ENCODE measurements around the gene SPPL2B. TPM values are rescaled to one million over a fixed set of nuclear protein-coding genes. Genes with fewer than 3 reads are reported as not detected.

Gene SPPL2B
- total and polyA plus RNA-seq, 8 donors: 36.4 to 226 (median 52.8) TPM

DNA sequence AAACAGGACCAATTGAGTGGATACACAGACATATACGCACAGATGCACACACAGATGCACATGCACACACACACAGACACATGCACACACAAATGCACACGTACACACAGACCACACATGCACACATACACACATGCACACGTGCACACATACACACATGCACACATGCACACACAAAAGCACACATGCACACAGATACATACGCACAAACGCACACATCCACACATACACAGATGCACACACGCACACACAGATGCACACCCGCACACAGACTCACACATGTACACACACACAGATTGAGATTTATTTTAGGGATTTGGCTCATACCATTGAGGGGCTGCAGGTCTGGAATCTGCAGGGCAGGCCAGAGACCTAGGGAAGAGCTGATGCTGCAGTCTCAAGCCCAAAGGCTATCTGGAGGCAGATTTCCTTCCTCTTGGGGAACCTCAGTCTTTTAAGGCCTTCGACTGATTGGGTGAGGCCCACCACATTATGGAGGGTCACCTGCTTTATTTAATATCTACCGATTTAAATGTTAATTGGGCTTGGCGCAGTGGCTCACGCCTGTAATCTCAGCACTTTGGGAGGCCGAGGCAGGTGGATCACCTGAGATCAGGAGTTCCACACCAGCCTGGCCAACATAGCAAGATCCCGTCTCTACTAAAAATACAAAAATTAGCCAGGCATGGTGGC lies 54.2 kb downstream of the SPPL2B start:
- H3K27me3 ChIP-seq: no peaks in the 10 kb centered on the region
- ATAC-seq (no peak), DNase-seq (no peak), FAIRE-seq (no peak)
- WGBS, 2 donors: 83 to 84% methylated on average over 13 of the region's 13 CpGs
- H3K36me3 ChIP-seq: no peaks in the 10 kb centered on the region
- no peaks in the 10 kb centered on the region for H3K9me3 ChIP-seq
- H3K27ac ChIP-seq: no peak overlapping the region
- no peaks in the 10 kb centered on the region for H3K4me1 ChIP-seq
- intact Hi-C loops (cut with DNase I): no loop called here
- no peak overlapping the region for H3K4me3 ChIP-seq
- TF ChIP-seq, protein P1, sequence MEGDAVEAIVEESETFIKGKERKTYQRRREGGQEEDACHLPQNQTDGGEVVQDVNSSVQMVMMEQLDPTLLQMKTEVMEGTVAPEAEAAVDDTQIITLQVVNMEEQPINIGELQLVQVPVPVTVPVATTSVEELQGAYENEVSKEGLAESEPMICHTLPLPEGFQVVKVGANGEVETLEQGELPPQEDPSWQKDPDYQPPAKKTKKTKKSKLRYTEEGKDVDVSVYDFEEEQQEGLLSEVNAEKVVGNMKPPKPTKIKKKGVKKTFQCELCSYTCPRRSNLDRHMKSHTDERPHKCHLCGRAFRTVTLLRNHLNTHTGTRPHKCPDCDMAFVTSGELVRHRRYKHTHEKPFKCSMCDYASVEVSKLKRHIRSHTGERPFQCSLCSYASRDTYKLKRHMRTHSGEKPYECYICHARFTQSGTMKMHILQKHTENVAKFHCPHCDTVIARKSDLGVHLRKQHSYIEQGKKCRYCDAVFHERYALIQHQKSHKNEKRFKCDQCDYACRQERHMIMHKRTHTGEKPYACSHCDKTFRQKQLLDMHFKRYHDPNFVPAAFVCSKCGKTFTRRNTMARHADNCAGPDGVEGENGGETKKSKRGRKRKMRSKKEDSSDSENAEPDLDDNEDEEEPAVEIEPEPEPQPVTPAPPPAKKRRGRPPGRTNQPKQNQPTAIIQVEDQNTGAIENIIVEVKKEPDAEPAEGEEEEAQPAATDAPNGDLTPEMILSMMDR (IDR thresholded peaks at IDR 0.05): no peak

DNA sequence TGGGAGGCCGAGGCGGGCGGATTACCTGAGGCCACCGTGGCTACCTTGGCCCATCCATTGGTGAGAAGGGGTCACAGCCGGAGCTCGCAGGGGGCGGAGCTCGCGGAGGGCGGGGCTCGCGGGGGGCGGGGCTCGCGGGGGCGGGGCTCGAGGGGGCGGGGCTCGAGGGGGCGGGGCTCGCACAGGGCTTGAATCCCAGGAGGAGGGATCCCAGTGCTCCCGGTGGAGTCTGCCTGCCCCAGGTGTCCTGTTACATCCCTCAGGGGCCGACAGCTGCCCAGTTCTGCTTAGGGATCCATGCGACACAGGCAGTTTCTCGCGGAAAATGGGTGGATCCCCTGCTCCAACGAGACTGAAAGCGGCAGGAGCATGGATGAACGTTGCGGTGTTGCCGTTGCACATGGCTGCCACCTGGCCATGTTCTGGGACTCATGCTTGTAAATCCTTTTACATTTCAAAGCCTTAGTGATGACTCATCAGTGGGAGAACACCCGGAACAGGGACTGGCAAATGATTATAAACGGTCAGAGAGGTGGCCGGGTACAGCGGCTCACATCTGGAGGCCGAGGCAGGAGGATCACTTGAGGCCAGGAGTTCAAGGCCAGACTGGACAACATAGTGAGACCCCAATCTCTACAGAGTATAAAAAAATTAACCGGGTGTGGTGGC lies 56.7 kb downstream of the SPPL2B start:
- TF ChIP-seq, protein P1 (IDR thresholded peaks at IDR 0.05): no peak
- intact Hi-C loops (cut with DNase I): loop anchor here in 1 of 3 donors (5.0 kb wide), 1 partner anchor 108 kb away; no protein-coding TSS in a partner anchor
- Histone ChIP-seq H3K36me3 (no peaks in the 10 kb centered on the region), H3K4me1 (no peaks in the 10 kb centered on the region), H3K9me3 (no peaks in the 10 kb centered on the region), H3K4me3 (peak overlapping the region in 1 of 4 donors; percentile 17), H3K27ac (no peak overlapping the region), H3K27me3 (no peaks in the 10 kb centered on the region)
- FAIRE-seq (no peak), ATAC-seq (peak; percentile 74 to 81 (median 78)), DNase-seq (peak in 5 of 6 donors; percentile 23 to 67 (median 52))
- WGBS, 2 donors: 23 to 25% methylated on average over 25 to 37 of the region's 37 CpGs

DNA sequence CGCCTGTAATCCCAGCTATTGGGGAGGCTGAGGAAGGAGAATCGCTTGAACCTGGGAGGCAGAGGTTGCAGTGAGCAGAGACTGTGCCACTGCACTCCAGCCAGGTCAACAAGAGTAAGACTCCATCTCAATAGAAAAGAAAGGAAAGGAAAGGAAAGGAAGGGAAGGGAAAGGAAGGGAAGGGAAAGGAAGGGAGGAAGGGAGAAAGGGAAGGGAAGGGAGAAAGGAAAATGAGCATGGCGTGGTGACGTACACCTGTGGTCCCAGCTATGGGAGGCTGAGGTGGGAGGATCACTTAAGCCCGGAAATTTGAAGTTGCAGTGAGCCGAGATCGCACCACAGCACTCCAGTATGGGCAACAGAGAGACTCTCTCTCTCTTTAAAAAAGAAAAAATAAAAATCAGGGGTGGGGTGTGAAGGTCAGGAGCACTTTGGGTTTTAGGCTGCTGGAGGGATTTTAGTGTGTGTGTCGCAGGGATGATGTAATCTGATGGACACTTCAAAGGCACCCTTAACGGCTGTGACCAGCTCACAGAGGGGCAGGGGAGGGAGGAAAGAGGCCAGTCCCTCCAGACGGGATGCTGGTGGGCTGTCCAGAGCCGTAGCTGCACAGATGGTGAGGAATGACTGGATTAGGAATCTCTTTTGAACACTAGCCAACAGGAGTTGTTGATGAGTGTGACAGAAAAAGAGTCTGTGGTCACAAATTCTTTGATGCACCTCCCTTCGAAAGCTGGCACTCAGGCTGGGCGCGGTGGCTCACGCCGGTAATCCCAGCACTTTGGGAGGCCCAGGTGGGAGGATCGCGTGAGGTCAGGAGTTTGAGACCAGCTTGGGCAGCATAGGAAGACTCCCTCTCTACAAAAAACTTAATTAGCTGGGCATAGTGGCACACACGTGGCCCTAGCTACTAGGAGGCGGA lies 59.1 kb downstream of the SPPL2B start:
- ATAC-seq (no peak), FAIRE-seq (no peak), DNase-seq (no peak)
- intact Hi-C loops (cut with DNase I): loop anchor here in 1 of 3 donors (5.0 kb wide), 1 partner anchor 110 kb away; no protein-coding TSS in a partner anchor
- Histone ChIP-seq H3K27ac (no peak overlapping the region), H3K4me1 (no peaks in the 10 kb centered on the region), H3K27me3 (no peaks in the 10 kb centered on the region), H3K9me3 (no peaks in the 10 kb centered on the region), H3K36me3 (no peaks in the 10 kb centered on the region), H3K4me3 (no peak overlapping the region)
- 70 to 72% methylated on average over 20 of the region's 20 CpGs for WGBS, 2 donors
- TF ChIP-seq, protein P1 (IDR thresholded peaks at IDR 0.05): no peak

DNA sequence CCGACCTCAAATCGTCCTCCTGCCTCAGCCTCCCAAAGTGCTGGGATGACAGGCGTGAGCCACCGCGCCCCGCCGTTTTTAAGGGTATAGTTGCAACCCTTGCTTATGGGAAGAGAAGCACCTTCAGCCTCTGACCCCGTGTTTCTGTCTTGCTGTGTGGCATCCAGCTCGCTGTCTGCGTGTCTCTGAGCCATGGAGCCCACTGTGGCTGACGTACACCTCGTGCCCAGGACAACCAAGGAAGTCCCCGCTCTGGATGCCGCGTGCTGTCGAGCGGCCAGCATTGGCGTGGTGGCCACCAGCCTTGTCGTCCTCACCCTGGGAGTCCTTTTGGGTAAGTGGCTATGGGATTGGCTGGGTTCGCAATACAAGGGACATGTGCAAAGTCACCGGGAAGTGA lies 61.1 kb downstream of the SPPL2B start:
- WGBS, 2 donors: 67 to 77% methylated on average over 21 of the region's 21 CpGs
- FAIRE-seq: no peak
- no peaks in the 10 kb centered on the region for H3K27me3 ChIP-seq
- no peak for DNase-seq
- intact Hi-C loops (cut with DNase I): loop anchor here in 1 of 3 donors (5.0 kb wide), 1 partner anchor 112 kb away; no protein-coding TSS in a partner anchor
- no peak overlapping the region for H3K4me3 ChIP-seq
- H3K9me3 ChIP-seq: no peaks in the 10 kb centered on the region
- TF ChIP-seq, protein P1 (IDR thresholded peaks at IDR 0.05): no peak
- no peaks in the 10 kb centered on the region for H3K4me1 ChIP-seq
- no peak overlapping the region for H3K27ac ChIP-seq
- H3K36me3 ChIP-seq: no peaks in the 10 kb centered on the region
- no peak for ATAC-seq
